Measurements from ENCODE around the gene KLF5. TPM values are rescaled to one million over a fixed set of nuclear protein-coding genes. Genes with fewer than 3 reads are reported as not detected.

Gene KLF5
- total RNA-seq, 1 experiment from 2014 or later = 59.2 TPM

DNA sequence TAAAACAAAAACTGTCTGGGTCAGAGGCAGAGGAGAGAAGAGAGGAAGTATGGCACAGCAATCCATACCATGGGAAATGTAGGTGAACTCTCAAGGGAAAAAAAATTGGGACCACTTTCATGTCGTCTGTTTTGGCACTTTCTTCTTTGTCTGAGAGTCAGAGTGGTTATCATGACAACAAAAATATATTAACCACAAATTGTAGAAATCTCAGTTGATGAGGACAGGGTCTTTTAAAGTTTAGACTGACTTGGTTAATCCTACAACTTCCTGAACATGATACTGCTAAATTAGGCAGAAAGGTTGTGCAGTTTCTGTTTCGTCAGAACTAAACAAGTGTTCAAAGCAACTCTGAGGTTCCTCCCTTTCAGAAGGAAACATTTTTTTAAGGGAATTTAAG, 15.2 kb downstream of the KLF5 start (continued):
- TF ChIP-seq, protein P1, sequence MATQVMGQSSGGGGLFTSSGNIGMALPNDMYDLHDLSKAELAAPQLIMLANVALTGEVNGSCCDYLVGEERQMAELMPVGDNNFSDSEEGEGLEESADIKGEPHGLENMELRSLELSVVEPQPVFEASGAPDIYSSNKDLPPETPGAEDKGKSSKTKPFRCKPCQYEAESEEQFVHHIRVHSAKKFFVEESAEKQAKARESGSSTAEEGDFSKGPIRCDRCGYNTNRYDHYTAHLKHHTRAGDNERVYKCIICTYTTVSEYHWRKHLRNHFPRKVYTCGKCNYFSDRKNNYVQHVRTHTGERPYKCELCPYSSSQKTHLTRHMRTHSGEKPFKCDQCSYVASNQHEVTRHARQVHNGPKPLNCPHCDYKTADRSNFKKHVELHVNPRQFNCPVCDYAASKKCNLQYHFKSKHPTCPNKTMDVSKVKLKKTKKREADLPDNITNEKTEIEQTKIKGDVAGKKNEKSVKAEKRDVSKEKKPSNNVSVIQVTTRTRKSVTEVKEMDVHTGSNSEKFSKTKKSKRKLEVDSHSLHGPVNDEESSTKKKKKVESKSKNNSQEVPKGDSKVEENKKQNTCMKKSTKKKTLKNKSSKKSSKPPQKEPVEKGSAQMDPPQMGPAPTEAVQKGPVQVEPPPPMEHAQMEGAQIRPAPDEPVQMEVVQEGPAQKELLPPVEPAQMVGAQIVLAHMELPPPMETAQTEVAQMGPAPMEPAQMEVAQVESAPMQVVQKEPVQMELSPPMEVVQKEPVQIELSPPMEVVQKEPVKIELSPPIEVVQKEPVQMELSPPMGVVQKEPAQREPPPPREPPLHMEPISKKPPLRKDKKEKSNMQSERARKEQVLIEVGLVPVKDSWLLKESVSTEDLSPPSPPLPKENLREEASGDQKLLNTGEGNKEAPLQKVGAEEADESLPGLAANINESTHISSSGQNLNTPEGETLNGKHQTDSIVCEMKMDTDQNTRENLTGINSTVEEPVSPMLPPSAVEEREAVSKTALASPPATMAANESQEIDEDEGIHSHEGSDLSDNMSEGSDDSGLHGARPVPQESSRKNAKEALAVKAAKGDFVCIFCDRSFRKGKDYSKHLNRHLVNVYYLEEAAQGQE (IDR thresholded peaks at IDR 0.05; ENCODE audit: low read depth) = no peak
- TF ChIP-seq, protein P2, sequence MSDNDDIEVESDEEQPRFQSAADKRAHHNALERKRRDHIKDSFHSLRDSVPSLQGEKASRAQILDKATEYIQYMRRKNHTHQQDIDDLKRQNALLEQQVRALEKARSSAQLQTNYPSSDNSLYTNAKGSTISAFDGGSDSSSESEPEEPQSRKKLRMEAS (IDR thresholded peaks at IDR 0.05) = no peak
- no peak for TF ChIP-seq ZFX (IDR thresholded peaks at IDR 0.05)

DNA sequence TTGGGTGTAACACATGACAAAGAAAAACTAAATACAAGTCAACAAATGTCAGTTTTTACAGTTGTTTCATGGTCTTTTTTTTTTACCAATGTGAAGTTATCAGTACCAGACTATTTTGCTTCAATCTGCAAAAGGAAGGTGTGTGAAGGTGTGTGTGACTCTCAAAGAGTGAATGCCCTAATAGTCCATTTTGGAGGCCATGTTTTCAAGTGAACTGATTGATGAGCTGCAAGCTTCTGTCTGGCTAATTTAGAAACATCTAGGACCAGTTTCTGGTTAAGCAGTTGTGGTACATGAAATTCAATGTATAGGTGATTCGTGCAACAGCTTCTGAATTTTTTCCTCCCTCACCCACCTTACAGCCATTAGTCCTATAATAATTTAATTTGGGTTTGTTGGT, 16.1 kb downstream of the KLF5 start:
- DNase-seq (ENCODE audit: low read depth, low spot score) (no peak), ATAC-seq (no peak)
- Histone ChIP-seq H3K9me3 (ENCODE audit: control insufficient read depth in 1 of 2, insufficient read depth in 1 of 2, low read depth in 1 of 2, low read length in 2 of 2) (no peaks in the 10 kb centered on the region), H3K4me1 (ENCODE audit: control insufficient read depth in 1 of 2, insufficient read depth in 2 of 2, low read length in 2 of 2) (peaks cover 0 to 1% of the 10 kb centered on the region in 2 experiments; a peak in 1 of 4 replicates), H3K4me2 (ENCODE audit: low read length) (no peak overlapping the region), H3K79me2 (ENCODE audit: insufficient read depth, low read length) (peaks cover 59% of the 10 kb centered on the region), H2AFZ (ENCODE audit: low read depth, low read length, poor library complexity, severe bottlenecking) (no peak overlapping the region), H3K27me3 (ENCODE audit: insufficient read depth, low read length) (no peaks in the 10 kb centered on the region), H3K36me3 (ENCODE audit: control insufficient read depth in 1 of 2, insufficient read depth in 2 of 2, low read length in 2 of 2) (peaks cover 5 to 14% of the 10 kb centered on the region in 2 experiments; a peak in 3 of 4 replicates), H3K4me3 (replicated peaks in 1 of 2; ENCODE audit: low read depth in 1 of 2, low read length in 2 of 2) (no peak overlapping the region), H3K27ac (ENCODE audit: low read depth, low read length) (no peak overlapping the region), H3K9ac (ENCODE audit: low read length) (no peak overlapping the region), H4K20me1 (ENCODE audit: insufficient read depth) (peaks cover 3% of the 10 kb centered on the region; the same call in 1 of the 2 replicates), H3K9me2 (ENCODE audit: insufficient read depth) (no peaks in the 10 kb centered on the region)
- ChIA-PET POLR2A (no interaction called here), RAD21 (ENCODE audit: low non-redundant PET in 1 of 2, low total read pairs in 2 of 2, uncharacterized antibody in 2 of 2, unreplicated experiment in 2 of 2) (no interaction called here), CTCF (no interaction called here)
- BruUV-seq (replicated peaks) = no TSS peak
- intact Hi-C loops (cut with micrococcal nuclease) = no loop called here
- TF ChIP-seq CEBPB (IDR thresholded peaks at IDR 0.05; ENCODE audit: low read depth) = no peak
- TF ChIP-seq, protein P1 (IDR thresholded peaks at IDR 0.05; ENCODE audit: low read depth) = no peak
- no peak for TF ChIP-seq SRF (IDR thresholded peaks at IDR 0.05; ENCODE audit: low read depth)
- TF ChIP-seq ZFX (IDR thresholded peaks at IDR 0.05) = no peak
- TF ChIP-seq, protein P3, sequence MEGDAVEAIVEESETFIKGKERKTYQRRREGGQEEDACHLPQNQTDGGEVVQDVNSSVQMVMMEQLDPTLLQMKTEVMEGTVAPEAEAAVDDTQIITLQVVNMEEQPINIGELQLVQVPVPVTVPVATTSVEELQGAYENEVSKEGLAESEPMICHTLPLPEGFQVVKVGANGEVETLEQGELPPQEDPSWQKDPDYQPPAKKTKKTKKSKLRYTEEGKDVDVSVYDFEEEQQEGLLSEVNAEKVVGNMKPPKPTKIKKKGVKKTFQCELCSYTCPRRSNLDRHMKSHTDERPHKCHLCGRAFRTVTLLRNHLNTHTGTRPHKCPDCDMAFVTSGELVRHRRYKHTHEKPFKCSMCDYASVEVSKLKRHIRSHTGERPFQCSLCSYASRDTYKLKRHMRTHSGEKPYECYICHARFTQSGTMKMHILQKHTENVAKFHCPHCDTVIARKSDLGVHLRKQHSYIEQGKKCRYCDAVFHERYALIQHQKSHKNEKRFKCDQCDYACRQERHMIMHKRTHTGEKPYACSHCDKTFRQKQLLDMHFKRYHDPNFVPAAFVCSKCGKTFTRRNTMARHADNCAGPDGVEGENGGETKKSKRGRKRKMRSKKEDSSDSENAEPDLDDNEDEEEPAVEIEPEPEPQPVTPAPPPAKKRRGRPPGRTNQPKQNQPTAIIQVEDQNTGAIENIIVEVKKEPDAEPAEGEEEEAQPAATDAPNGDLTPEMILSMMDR (IDR thresholded peaks at IDR 0.05 in 2 of 3, conservative IDR thresholded peaks at IDR 0.05 in 1 of 3; ENCODE audit: borderline replicate concordance in 1 of 3, insufficient read depth in 1 of 3, low read depth in 2 of 3, low read length in 2 of 3) = no peak
- TF ChIP-seq, protein P4, sequence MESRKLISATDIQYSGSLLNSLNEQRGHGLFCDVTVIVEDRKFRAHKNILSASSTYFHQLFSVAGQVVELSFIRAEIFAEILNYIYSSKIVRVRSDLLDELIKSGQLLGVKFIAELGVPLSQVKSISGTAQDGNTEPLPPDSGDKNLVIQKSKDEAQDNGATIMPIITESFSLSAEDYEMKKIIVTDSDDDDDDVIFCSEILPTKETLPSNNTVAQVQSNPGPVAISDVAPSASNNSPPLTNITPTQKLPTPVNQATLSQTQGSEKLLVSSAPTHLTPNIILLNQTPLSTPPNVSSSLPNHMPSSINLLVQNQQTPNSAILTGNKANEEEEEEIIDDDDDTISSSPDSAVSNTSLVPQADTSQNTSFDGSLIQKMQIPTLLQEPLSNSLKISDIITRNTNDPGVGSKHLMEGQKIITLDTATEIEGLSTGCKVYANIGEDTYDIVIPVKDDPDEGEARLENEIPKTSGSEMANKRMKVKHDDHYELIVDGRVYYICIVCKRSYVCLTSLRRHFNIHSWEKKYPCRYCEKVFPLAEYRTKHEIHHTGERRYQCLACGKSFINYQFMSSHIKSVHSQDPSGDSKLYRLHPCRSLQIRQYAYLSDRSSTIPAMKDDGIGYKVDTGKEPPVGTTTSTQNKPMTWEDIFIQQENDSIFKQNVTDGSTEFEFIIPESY (IDR thresholded peaks at IDR 0.05; ENCODE audit: extremely low read depth, insufficient replicate concordance, low read length) = no peak
- no peak for TF ChIP-seq EGR1 (IDR thresholded peaks at IDR 0.05; ENCODE audit: low read depth)
- no peak for TF ChIP-seq ELF1 (IDR thresholded peaks at IDR 0.05; ENCODE audit: borderline replicate concordance, low read depth)
- TF ChIP-seq EZH2 (IDR thresholded peaks at IDR 0.05) = no peak
- no peak for TF ChIP-seq SIN3A (IDR thresholded peaks at IDR 0.05; ENCODE audit: low read depth)
- TF ChIP-seq TCF7L2 (IDR thresholded peaks at IDR 0.05; ENCODE audit: borderline replicate concordance, extremely low read depth, insufficient read depth, insufficient read length) = no peak
- no peak for TF ChIP-seq EZH2phosphoT487 (IDR thresholded peaks at IDR 0.05; ENCODE audit: borderline replicate concordance)

Measured in HCT116 (cell line).